ENCODE results near the gene C3. TPM values are rescaled to one million over a fixed set of nuclear protein-coding genes. Genes with fewer than 3 reads are reported as not detected.
"Not testable (repeated sequence)": the region's sequence is repeated elsewhere in the genome, so short reads cannot be mapped to it uniquely, and the experiment has no call there.

The C3 gene
- total RNA-seq, 1 experiment from 2014 or later: 5.0 TPM

- POLR2A ChIA-PET: interaction anchor here (0.6 kb wide), 1 partner anchor 111 kb away, joined by 3 read pairs; no protein-coding TSS in a partner anchor
- no peaks in the 10 kb centered on the region for H3K9me3 ChIP-seq (ENCODE audit: control insufficient read depth, insufficient read depth, low read depth, low read length)
- H3K27me3 ChIP-seq (ENCODE audit: control insufficient read depth, insufficient read depth, low read length): no peaks in the 10 kb centered on the region
- no peak for TF ChIP-seq TCF7L2 (IDR thresholded peaks at IDR 0.05; ENCODE audit: low read depth, low read length)
- no peak for TF ChIP-seq CTCF (IDR thresholded peaks at IDR 0.05)
- TF ChIP-seq POLR2AphosphoS5 (IDR thresholded peaks at IDR 0.05; ENCODE audit: low read depth, low read length): no peak
- TF ChIP-seq SIN3A (IDR thresholded peaks at IDR 0.05; ENCODE audit: borderline replicate concordance, insufficient read depth, low read depth, low read length): no peak
- no peak for TF ChIP-seq REST (IDR thresholded peaks at IDR 0.05; ENCODE audit: insufficient read depth in 1 of 2, low read depth in 2 of 2, low read length in 1 of 2)
- no peak overlapping the region for H3K27ac ChIP-seq (ENCODE audit: low read length)
- CTCF ChIA-PET: no interaction called here
- H3K4me3 ChIP-seq (ENCODE audit: low read depth in 2 of 2, low read length in 2 of 2): no peak overlapping the region
- no peaks in the 10 kb centered on the region for H3K4me1 ChIP-seq (ENCODE audit: control insufficient read depth, insufficient read depth, low read length)
- no peak for ATAC-seq
- H3K36me3 ChIP-seq (ENCODE audit: control insufficient read depth, insufficient read depth, low read length): no peaks in the 10 kb centered on the region
- DNase-seq (ENCODE audit: low read depth, low spot score): no peak
- intact Hi-C loops (cut with micrococcal nuclease; ENCODE audit: unreplicated experiment): no loop called here
- no TSS peak for BruUV-seq (replicated peaks)
- in situ Hi-C loops (cut with HindIII; ENCODE audit: low pct_unique_long_range_greater_than_20kb, low sequenced_read_pairs): no loop called here
Observed at GRCh38 chr19:6663236-6664201, 56.9 kb downstream of the C3 start.

- no TSS peak for BruUV-seq (replicated peaks)
- Histone ChIP-seq H3K27ac (ENCODE audit: low read length) (no peak overlapping the region), H3K27me3 (ENCODE audit: control insufficient read depth, insufficient read depth, low read length) (no peaks in the 10 kb centered on the region), H3K4me3 (ENCODE audit: low read depth in 2 of 2, low read length in 2 of 2) (no peak overlapping the region), H3K36me3 (ENCODE audit: control insufficient read depth, insufficient read depth, low read length) (no peaks in the 10 kb centered on the region), H3K4me1 (ENCODE audit: control insufficient read depth, insufficient read depth, low read length) (no peaks in the 10 kb centered on the region), H3K9me3 (ENCODE audit: control insufficient read depth, insufficient read depth, low read depth, low read length) (no peaks in the 10 kb centered on the region)
- intact Hi-C loops (cut with micrococcal nuclease; ENCODE audit: unreplicated experiment): no loop called here
- ChIA-PET POLR2A (no interaction called here), CTCF (no interaction called here)
- no peak for DNase-seq (ENCODE audit: low read depth, low spot score)
- in situ Hi-C loops (cut with HindIII; ENCODE audit: low pct_unique_long_range_greater_than_20kb, low sequenced_read_pairs): no loop called here
- no peak for ATAC-seq
- TF ChIP-seq SIN3A (IDR thresholded peaks at IDR 0.05; ENCODE audit: borderline replicate concordance, insufficient read depth, low read depth, low read length): no peak
- no peak for TF ChIP-seq TCF7L2 (IDR thresholded peaks at IDR 0.05; ENCODE audit: low read depth, low read length)
Observed at GRCh38 chr19:6662702-6663101, 57.7 kb downstream of the C3 start.

- H3K4me1 ChIP-seq (ENCODE audit: control insufficient read depth, insufficient read depth, low read length); ATAC-seq; POLR2A ChIA-PET; DNase-seq (ENCODE audit: low read depth, low spot score); H3K27me3 ChIP-seq (ENCODE audit: control insufficient read depth, insufficient read depth, low read length); H3K36me3 ChIP-seq (ENCODE audit: control insufficient read depth, insufficient read depth, low read length); BruUV-seq (replicated peaks); H3K9me3 ChIP-seq (ENCODE audit: control insufficient read depth, insufficient read depth, low read depth, low read length); intact Hi-C loops (cut with micrococcal nuclease; ENCODE audit: unreplicated experiment); H3K4me3 ChIP-seq (ENCODE audit: low read depth in 2 of 2, low read length in 2 of 2); in situ Hi-C loops (cut with HindIII; ENCODE audit: low pct_unique_long_range_greater_than_20kb, low sequenced_read_pairs); H3K27ac ChIP-seq (ENCODE audit: low read length): not testable (repeated sequence)
- CTCF ChIA-PET: interaction anchor here (0.6 kb wide), 1 partner anchor 20 kb away, joined by 7 read pairs; no protein-coding TSS in a partner anchor
Observed at GRCh38 chr19:6661509-6662244, 58.8 kb downstream of the C3 start.

Measured in Panc1 (cell line).